Measurements from ENCODE around the gene SLC38A1. TPM values are rescaled to one million over a fixed set of nuclear protein-coding genes. Genes with fewer than 3 reads are reported as not detected.

SLC38A1 gene
- total RNA-seq, 2 donors from 2014 or later = 77.7 to 107 TPM

GRCh38 chr12:46134852-46135251 is 134.0 kb downstream of the SLC38A1 start:
- no peak for TF ChIP-seq CTCF (conservative IDR thresholded peaks at IDR 0.05)

GRCh38 chr12:46134205-46134811 is 134.5 kb downstream of the SLC38A1 start:
- Mint-ChIP-seq H3K9me3 (no peaks in the 10 kb centered on the region), H3K27me3 (ENCODE audit: insufficient read depth) (peaks cover 2% of the 10 kb centered on the region), H3K36me3 (ENCODE audit: low read depth) (no peaks in the 10 kb centered on the region), H3K4me1 (no peaks in the 10 kb centered on the region), H3K27ac (no peak overlapping the region), H3K4me3 (no peak overlapping the region)
- H3K4me1 ChIP-seq (ENCODE audit: control insufficient read depth, insufficient read depth, low read length) = no peaks in the 10 kb centered on the region
- no peak overlapping the region for H3K27ac ChIP-seq (ENCODE audit: low read depth, low read length)
- H3K36me3 ChIP-seq (ENCODE audit: control insufficient read depth, insufficient read depth, low read length) = no peaks in the 10 kb centered on the region
- H3K9me3 ChIP-seq (ENCODE audit: control insufficient read depth, low read length) = no peaks in the 10 kb centered on the region
- no peak for DNase-seq
- no peaks in the 10 kb centered on the region for H3K27me3 ChIP-seq (ENCODE audit: control insufficient read depth, insufficient read depth, low read length, poor library complexity, severe bottlenecking)
- WGBS, 2 experiments (ENCODE audit: insufficient coverage in 1 of 2, insufficient read length in 1 of 2) = 90 to 95% methylated on average over 2 of the region's 2 CpGs
- H3K9ac ChIP-seq (ENCODE audit: extremely low read depth, low read length, poor library complexity, severe bottlenecking) = no peak overlapping the region
- no peak overlapping the region for H3K4me3 ChIP-seq (ENCODE audit: low read length)
- no peak for TF ChIP-seq CTCF (conservative IDR thresholded peaks at IDR 0.05)

More at GRCh38 chr12:46134852-46135251, 134.0 kb downstream of the SLC38A1 start:
- no peaks in the 10 kb centered on the region for H3K36me3 Mint-ChIP-seq (ENCODE audit: low read depth)
- Histone ChIP-seq H3K4me1 (ENCODE audit: control insufficient read depth, insufficient read depth, low read length) (no peaks in the 10 kb centered on the region), H3K9ac (ENCODE audit: extremely low read depth, low read length, poor library complexity, severe bottlenecking) (no peak overlapping the region), H3K9me3 (ENCODE audit: control insufficient read depth, low read length) (no peaks in the 10 kb centered on the region), H3K27me3 (ENCODE audit: control insufficient read depth, insufficient read depth, low read length, poor library complexity, severe bottlenecking) (no peaks in the 10 kb centered on the region), H3K4me3 (ENCODE audit: low read length) (no peak overlapping the region), H3K36me3 (ENCODE audit: control insufficient read depth, insufficient read depth, low read length) (no peaks in the 10 kb centered on the region), H3K27ac (ENCODE audit: low read depth, low read length) (no peak overlapping the region)
- DNase-seq = no peak
- H3K4me1 Mint-ChIP-seq = no peaks in the 10 kb centered on the region
- H3K27ac Mint-ChIP-seq = no peak overlapping the region
- peaks cover 2% of the 10 kb centered on the region for H3K27me3 Mint-ChIP-seq (ENCODE audit: insufficient read depth)
- no peak overlapping the region for H3K4me3 Mint-ChIP-seq
- no peaks in the 10 kb centered on the region for H3K9me3 Mint-ChIP-seq

GRCh38 chr12:46133751-46134150 is 135.1 kb downstream of the SLC38A1 start:
- H3K4me1 ChIP-seq (ENCODE audit: control insufficient read depth, insufficient read depth, low read length) = no peaks in the 10 kb centered on the region
- 56 to 66% methylated on average over 1 to 2 of the region's 2 CpGs for WGBS, 2 experiments (ENCODE audit: insufficient coverage in 1 of 2, insufficient read length in 1 of 2)
- H3K27ac Mint-ChIP-seq = no peak overlapping the region
- no peaks in the 10 kb centered on the region for H3K36me3 Mint-ChIP-seq (ENCODE audit: low read depth)
- H3K36me3 ChIP-seq (ENCODE audit: control insufficient read depth, insufficient read depth, low read length) = no peaks in the 10 kb centered on the region
- H3K9me3 Mint-ChIP-seq = no peaks in the 10 kb centered on the region
- no peak overlapping the region for H3K9ac ChIP-seq (ENCODE audit: extremely low read depth, low read length, poor library complexity, severe bottlenecking)
- no peaks in the 10 kb centered on the region for H3K27me3 ChIP-seq (ENCODE audit: control insufficient read depth, insufficient read depth, low read length, poor library complexity, severe bottlenecking)
- no peak for TF ChIP-seq CTCF (conservative IDR thresholded peaks at IDR 0.05)
- peaks cover 2% of the 10 kb centered on the region for H3K27me3 Mint-ChIP-seq (ENCODE audit: insufficient read depth)
- DNase-seq = no peak
- H3K9me3 ChIP-seq (ENCODE audit: control insufficient read depth, low read length) = no peaks in the 10 kb centered on the region
- H3K4me3 Mint-ChIP-seq = no peak overlapping the region
- H3K27ac ChIP-seq (ENCODE audit: low read depth, low read length) = no peak overlapping the region
- H3K4me3 ChIP-seq (ENCODE audit: low read length) = no peak overlapping the region
- no peaks in the 10 kb centered on the region for H3K4me1 Mint-ChIP-seq

Other genes starting within 250 kb of the SLC38A1 start
- gene SLC38A2, start 103.7 kb upstream of the SLC38A1 start, total RNA-seq = 100 to 1,000 TPM; 156 to 230 TPM

Measured in endodermal cell (in vitro differentiated cells).